ENCODE measurements around the gene USP28.

- TF ChIP-seq POLR2A (IDR thresholded peaks at IDR 0.05; ENCODE audit: low read depth, low read length): no peak
- TF ChIP-seq POLR2AphosphoS5 (IDR thresholded peaks at IDR 0.05; ENCODE audit: low read depth, low read length): no peak
These were observed 40.1 kb downstream of the USP28 start for GRCh38 chr11:113835306-113835705.
